ENCODE measurements around the gene WAC. TPM values are rescaled to one million over a fixed set of nuclear protein-coding genes. Genes with fewer than 3 reads are reported as not detected.
"Not testable (repeated sequence)": the region's sequence is repeated elsewhere in the genome, so short reads cannot be mapped to it uniquely, and the experiment has no call there.

Gene WAC
- total and polyA plus RNA-seq, 2 of the 13 experiments (the other 11 are each of a cell fraction or from before 2014, with no cell fraction given), result 69.1 to 96.2 TPM

GRCh38 chr10:28489206-28489605 is 43.7 kb upstream of the WAC start:
- POLR2A ChIA-PET, result no interaction called here
- no TSS peak for BruUV-seq (replicated peaks)
- in situ Hi-C loops (cut with HindIII; ENCODE audit: extremely low pct_ligation_motif_present, low pct_unique_long_range_greater_than_20kb), result no loop called here

GRCh38 chr10:28490256-28490865 is 42.6 kb upstream of the WAC start:
- WGBS (ENCODE audit: low lambda C conversion rate), result 17% methylated on average over 2 of the region's 2 CpGs
- FAIRE-seq; in situ Hi-C loops (cut with HindIII; ENCODE audit: extremely low pct_ligation_motif_present, low pct_unique_long_range_greater_than_20kb); DNase-seq (ENCODE audit: low spot score); H3K36me3 ChIP-seq (replicated peaks in 1 of 2; ENCODE audit: control insufficient read depth in 1 of 2, insufficient read depth in 2 of 2, low read length in 2 of 2); H3K79me2 ChIP-seq (ENCODE audit: insufficient read depth, low read length); H4K20me1 ChIP-seq (ENCODE audit: insufficient read depth, low read length); POLR2A ChIA-PET; H2AFZ ChIP-seq (ENCODE audit: low read length); H3K9me3 ChIP-seq (ENCODE audit: low read length); H3K27ac ChIP-seq (ENCODE audit: extremely low read length, insufficient read depth, low read length); BruUV-seq (replicated peaks); H3K27me3 ChIP-seq (ENCODE audit: control insufficient read depth in 1 of 2, insufficient read depth in 2 of 2, low read length in 2 of 2); ATAC-seq; H3K4me3 ChIP-seq (replicated peaks in 1 of 3; ENCODE audit: insufficient read depth in 1 of 3, low read depth in 2 of 3, low read length in 3 of 3); H3K9ac ChIP-seq (ENCODE audit: insufficient read depth, low read depth, low read length); CTCF ChIA-PET (ENCODE audit: low intra/inter-chr PET ratio, low total read pairs); H3K4me1 ChIP-seq (ENCODE audit: insufficient read depth, low read length); H3K4me2 ChIP-seq (ENCODE audit: low read depth, low read length): not testable (repeated sequence)
- intact Hi-C loops (cut with micrococcal nuclease; ENCODE audit: unreplicated experiment), result loop anchor here (10.0 kb wide), 1 partner anchor 686 kb away; no protein-coding TSS in a partner anchor

More at GRCh38 chr10:28489206-28489605, 43.7 kb upstream of the WAC start:
- intact Hi-C loops (cut with micrococcal nuclease; ENCODE audit: unreplicated experiment), result no loop called here
- DNase-seq (ENCODE audit: low spot score) (no peak), ATAC-seq (no peak), FAIRE-seq (no peak)
- peaks cover 0 to 4% of the 10 kb centered on the region in 2 experiments; a peak in 1 of 5 replicates for H3K27me3 ChIP-seq (ENCODE audit: control insufficient read depth in 1 of 2, insufficient read depth in 2 of 2, low read length in 2 of 2)
- no peak overlapping the region for H3K27ac ChIP-seq (ENCODE audit: extremely low read length, insufficient read depth, low read length)
- H3K4me3 ChIP-seq (replicated peaks in 1 of 3; ENCODE audit: insufficient read depth in 1 of 3, low read depth in 2 of 3, low read length in 3 of 3), result no peak overlapping the region
- CTCF ChIA-PET (ENCODE audit: low intra/inter-chr PET ratio, low total read pairs), result no interaction called here
- H3K79me2 ChIP-seq (ENCODE audit: insufficient read depth, low read length), result no peaks in the 10 kb centered on the region
- no peaks in the 10 kb centered on the region for H3K9me3 ChIP-seq (ENCODE audit: low read length)
- WGBS (ENCODE audit: low lambda C conversion rate), result 37% methylated on average over 4 of the region's 6 CpGs
- H3K4me1 ChIP-seq (ENCODE audit: insufficient read depth, low read length), result no peaks in the 10 kb centered on the region
- no peak overlapping the region for H3K4me2 ChIP-seq (ENCODE audit: low read depth, low read length)
- no peak overlapping the region for H2AFZ ChIP-seq (ENCODE audit: low read length)
- no peaks in the 10 kb centered on the region for H4K20me1 ChIP-seq (ENCODE audit: insufficient read depth, low read length)
- TF ChIP-seq ZBTB37 (CRISPR knock-in tag; IDR thresholded peaks at IDR 0.05) (no peak), PCBP1 (IDR thresholded peaks at IDR 0.05; ENCODE audit: borderline replicate concordance, low read depth, low read length) (no peak), PTBP1 (IDR thresholded peaks at IDR 0.05; ENCODE audit: low read depth, low read length, poor library complexity, severe bottlenecking) (no peak), ZZZ3 (CRISPR knock-in tag; IDR thresholded peaks at IDR 0.05; ENCODE audit: borderline replicate concordance) (no peak), ZNF607 (CRISPR knock-in tag; IDR thresholded peaks at IDR 0.05; ENCODE audit: borderline replicate concordance) (no peak), NFATC3 (CRISPR knock-in tag; IDR thresholded peaks at IDR 0.05) (no peak)
- H3K36me3 ChIP-seq (replicated peaks in 1 of 2; ENCODE audit: control insufficient read depth in 1 of 2, insufficient read depth in 2 of 2, low read length in 2 of 2), result no peaks in the 10 kb centered on the region
- H3K9ac ChIP-seq (ENCODE audit: insufficient read depth, low read depth, low read length), result no peak overlapping the region
